Limb (tissue), 2 donors: ENCODE results near the gene INSYN1.
"Not testable (repeated sequence)": the region's sequence is repeated elsewhere in the genome, so short reads cannot be mapped to it uniquely, and the experiment has no call there.

ENCODE experiments used
- DNase-seq, 2 donors: peaks; one replicate each; pipeline ENCODE4 v3.0.0-alpha.2; 2016; ENCODE audit errors: extremely low spot score in 2 of 2

INSYN1 gene

DNA sequence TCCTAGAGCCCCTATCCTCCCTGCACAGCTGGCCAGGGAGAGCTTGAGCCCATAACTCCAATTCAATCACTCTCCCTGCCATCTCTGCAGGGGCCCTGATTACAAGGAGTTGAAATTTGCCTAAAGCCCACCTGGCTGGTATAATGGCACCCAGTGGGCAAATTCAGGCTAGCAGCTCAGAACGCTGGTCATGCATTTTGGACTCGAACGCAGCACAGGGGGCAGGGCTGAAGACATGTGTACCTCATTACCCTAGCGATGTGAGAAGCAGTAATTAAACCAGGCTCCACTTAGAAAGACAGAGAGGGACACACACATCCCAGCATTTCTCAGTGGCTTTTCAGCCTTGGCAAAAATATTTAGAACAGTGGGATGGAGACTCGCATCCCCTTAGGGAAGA, 3.2 kb downstream of the INSYN1 start:
- no peak for DNase-seq

DNA sequence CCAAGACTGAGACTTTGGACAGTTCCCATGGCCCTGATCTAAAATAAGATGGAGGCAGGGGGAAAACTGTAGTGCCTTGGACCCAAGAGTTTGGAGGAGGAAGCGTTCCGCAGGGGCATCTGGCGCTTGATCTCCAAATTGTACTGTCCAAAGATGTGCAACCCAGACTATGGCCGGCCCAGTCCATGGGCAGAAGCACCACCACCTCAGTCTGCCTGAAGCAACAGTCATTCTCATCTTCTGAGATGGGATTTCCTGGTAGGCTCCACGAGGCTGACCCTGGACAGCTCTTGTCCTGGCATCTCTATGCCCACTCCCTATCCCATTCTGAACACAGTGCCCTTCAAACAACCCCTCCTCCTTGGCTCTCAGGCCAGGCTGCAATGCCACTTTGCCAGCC, 3.6 kb downstream of the INSYN1 start:
- DNase-seq = no peak

DNA sequence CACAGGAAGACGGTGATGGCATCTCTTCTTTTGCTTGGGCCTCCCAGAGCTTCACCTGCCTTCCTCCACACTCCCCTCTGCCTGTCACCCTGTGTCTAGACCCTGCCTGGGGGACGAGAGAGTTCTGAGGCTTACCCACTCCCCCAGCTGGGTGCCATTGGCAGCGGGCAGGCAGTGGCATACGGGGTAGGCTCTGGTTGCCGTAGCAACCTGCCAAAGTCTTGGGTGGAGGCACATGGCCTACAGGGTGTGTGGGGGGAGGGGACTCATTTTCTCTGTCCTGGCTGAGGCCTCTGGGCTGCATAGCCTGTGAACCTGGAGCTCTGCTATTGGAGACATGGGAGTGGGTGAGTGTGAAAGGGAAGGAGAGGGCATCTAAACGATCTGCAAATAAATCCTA, 4.4 kb downstream of the INSYN1 start:
- no peak for DNase-seq

DNA sequence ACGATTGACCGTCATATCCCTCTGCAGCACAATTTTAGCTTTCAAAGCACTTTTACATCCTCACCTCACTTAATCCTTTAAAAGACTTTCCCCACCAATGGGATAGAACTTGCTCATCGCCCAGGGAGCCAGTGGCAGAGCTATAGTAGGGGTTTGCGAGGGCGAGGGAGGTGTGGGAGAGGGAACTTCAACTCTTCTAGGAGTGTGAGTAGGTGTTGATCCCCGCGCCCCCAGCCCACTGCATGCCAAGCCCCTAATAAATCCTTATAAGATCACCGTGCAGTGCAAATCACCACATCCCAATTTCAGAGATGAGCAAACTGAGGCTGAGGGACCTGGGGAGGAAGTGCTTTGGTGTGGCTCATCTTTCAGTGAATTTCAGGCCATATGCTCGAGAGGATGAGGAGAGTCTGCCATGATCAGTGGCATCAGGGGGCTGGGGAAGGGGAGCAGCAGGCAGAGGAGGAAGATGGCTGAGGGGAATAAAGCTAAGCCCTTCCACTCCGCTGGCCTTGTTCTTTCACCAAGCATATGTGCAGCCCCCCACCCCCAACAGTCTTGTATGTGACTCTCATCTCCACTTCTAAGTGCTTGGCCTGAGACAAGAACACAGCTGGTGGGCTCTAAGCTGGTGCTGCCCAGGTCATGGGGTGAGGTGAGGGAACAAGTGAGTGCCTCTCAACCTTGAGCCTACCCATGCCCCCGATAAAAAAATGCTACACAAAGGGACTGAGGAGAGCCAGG, 5.1 kb downstream of the INSYN1 start:
- DNase-seq = no peak

DNA sequence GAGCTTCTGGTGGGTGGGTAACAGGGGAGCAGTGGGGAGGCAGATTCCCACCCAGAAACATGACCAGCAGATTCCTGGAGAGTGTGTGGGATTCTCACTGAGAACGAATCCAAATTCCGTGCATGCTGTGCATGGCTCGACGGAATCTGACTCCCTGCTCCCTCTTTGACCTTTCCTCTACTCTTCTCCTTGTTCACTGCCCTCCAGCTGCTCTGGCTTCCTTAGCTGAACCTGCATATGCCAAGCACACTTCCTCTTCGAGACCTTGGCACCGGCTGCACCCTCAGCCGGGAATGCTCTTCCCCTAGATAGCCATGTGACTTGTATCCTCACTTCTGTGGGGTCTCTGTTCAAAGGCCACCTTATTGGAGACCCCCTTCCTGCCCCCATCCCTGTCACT, 6.3 kb downstream of the INSYN1 start:
- DNase-seq = no peak

DNA sequence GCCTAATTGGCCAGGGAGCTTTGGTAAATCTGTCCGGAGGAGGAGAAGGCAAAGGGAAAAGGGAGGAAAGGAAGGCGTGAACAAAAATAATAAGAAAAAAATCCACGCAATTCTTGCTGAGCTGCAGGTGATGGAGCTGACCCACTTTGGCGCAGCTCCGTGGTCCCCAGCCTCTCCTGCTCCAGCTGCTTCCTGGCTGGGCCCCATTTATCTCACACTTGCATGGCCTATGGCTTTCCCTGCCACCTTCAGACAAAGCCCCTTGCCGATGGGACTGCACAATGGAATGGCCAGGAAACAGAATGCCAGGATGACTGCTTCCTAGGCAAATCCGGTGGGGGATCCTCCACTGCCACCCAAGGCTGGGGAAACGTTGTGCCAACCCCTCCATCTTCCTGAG, 6.9 kb downstream of the INSYN1 start:
- DNase-seq = no peak

DNA sequence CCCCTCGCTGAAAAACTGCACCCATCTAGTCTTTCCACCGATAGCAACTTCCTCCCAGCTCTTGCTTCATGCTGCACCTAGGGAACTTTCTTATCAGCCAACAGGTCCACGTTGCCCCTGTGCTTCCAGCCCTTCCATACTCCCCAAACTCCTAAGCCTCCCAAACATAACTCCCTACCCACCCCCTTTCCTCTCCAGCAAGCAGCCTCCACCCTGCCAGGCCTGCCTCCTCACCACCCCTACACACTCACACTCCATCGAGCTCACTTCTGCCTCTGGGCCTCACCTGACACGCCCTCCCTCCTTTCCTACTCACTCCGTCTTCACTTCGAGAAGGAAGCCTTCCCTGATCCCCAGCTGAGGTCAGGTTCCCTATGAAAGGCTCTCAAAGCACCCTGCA, 8.1 kb downstream of the INSYN1 start:
- no peak for DNase-seq

DNA sequence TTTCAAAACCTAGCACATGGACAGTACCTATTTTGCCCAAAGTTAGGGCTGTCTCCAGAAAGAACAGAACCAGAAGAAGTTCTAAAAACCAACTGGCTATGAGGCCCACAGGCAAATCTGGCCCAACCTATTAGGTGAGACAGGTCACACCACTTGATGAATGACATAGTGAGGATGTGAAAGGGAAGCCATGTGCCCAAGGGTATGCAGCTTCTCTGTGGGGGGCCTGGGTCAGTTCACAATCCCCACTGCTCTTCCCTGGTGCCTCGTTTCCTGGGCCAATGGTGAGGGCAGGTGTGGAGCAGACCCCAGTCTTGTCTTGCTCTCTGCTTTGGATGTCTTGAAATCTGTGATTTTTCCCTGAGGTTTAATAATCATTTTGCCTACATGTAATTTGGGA, 8.9 kb downstream of the INSYN1 start:
- DNase-seq = no peak

DNA sequence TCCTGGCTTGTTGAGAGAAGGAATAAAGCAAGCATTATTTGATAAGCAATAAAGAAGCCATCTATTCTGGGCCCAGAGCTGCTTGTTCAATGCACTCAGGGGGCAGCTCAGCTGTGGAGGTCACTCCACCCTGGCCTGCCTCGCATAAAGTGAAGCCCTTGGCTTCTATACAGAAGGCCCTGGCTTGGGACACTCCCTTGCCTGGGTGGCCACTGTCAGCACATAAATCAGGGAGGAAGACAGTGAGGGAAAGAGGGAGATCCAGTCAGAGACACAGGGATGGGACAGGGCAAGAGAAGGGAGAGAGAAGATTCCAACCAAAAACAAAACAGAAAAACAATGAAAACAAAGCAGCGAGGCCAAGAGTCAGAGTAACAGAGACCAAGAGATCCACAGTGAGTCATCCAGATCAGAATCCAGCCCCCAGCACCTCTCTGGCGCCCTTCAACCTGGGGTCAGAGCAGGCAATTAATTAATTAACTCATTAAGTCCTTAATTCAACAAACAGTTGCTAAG, 11.8 kb downstream of the INSYN1 start:
- DNase-seq = no peak

DNA sequence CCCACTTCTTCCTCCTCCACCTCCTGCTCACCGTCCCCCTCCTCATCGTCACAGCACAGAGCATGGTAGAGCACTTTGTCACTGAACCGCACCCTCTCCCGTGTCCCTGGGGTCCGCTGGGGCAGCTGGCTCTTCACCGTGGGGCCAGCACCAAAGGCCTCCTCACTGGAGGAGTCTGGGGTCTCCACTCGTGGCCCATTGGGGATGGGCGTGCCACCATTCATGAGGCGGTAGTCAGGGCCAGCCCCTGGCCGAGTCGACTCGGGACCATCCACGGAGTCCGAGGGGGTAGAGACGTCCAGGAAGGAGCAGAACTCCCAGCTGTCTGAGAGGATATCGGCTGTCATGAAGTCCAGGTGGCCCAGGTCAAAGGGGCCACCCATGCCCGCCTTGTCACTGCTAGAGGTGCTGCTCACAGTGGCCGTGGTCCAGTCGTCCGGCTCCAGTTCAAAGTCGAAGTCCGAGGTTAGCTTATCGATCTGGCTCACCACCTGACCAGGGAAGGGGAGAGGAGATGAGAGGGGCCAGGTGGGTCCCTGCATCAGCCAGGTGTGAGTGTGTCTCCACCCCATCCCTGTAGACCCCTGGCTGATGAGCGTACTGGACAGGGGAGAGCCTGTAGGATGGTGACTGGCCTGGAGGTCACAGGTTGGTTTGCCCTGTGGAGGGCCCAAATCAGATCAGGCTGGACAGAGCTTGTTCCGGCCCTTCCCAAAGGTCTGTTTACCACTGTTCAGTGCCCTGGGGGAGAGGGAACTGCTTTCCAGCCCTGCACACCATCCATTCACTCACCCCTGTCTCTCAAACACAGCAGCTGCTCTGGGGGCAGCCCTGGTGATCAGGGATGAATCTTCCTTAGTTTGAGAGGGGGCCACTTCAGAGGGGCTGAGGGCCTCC, 12.8 kb downstream of the INSYN1 start:
- no peak for DNase-seq

DNA sequence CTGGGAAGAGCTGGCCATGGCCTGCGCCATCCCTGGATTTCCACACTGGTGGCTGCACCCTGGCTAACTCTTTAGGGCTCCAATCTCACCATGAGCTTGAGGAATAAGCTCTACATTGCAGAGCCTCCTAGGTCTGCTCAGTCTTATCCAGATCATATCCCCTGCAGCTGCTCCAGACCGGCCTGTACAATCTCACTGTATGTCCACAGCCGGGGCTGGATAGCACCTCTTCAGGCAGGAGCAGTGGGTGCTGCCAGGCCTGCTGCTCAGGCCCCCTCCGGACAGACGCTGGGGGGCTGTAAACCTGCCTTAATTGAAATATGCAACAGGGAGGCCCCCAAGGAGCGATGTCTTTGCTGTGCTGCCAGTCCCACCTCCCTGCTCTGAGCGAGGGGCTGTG, 15.6 kb downstream of the INSYN1 start:
- no peak for DNase-seq

DNA sequence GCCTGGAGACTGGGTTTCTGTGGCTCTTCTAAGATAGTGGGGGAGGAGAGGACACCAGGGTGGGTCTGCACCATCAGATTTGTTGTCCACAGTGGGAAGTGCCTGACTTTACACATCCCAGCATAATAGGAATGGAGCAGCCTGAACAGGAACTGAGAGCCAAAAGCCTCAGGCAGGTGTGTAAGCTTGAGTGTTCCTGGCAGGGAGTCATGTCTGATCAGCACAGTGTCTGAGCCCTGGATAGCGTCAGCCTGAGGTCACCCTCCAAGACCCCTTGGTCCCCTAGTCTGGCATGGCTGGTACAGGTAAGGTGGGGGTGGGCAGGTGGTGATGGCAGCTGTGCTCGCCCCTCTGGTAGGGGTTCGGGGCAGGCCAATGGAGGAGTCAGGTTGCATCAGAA, 20.2 kb downstream of the INSYN1 start:
- no peak for DNase-seq

DNA sequence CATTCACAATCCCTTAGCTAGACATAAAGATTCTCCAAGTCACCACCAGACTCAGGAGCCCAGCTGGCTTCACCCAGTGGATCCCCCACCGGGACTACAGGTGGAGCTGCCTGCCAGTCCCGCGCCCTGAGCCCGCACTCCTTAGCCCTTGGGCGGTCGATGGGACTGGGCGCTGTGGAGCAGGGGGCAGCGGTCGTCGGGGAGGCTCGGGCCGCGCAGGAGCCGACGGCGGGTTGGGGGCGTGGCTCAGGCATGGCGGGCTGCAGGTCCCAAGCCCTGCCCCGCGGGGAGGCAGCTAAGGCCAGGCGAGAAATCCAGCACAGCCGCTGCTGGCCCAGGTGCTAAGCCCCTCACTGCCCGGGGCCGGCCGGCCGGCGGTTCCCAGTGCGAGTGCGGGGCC, 21.1 kb downstream of the INSYN1 start:
- DNase-seq = not testable (repeated sequence)

DNA sequence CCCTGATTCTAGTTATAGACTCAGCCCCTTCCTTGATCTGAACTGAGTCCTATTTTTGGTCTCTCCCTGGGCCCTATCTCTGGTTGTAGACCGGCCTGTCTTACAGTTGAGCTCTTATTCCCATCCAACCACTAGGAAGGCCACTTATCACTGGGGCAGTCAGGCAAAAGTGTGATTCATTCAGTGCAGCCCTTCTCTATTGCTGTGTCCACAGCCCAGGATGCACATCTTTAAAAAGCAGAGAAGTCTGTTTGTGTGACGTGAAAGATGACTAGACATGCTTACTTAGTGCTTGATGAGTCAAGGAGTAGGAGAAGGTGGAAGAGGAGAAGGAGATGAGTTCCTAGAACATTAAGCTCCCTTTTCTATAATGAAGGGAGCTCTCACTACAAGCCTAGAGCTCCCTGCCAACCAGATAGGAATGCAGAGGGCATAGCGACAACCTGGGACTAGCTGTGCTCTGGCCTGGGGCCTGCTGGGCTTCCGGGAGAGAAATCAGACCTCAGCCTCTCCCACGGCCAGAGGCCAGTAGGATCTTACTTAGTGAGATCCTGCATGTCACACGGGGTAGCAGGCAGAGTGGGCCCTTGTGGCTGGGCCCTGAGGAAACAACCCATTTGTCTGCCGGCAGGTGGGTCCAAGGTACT, 25.7 kb downstream of the INSYN1 start:
- no peak for DNase-seq

DNA sequence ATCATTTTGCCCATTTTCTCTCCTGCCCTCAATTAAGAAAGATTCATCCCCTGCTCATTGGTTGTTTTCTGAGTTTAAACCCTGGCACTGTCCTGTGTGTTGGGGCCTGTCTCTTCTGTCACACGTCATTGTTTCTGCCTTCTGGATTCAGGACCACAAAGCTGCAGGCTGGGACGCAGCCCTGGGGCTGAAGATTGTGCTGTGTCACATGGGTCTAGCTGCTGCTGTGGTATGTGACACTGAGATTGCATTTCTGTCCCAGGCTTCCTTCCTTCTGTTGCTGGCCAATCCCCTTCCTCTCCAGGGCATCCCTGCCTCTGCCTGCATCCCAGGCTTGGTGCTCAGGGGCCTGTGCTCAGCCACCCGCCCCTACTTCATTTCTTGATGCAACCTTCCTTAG, 28.9 kb downstream of the INSYN1 start:
- no peak for DNase-seq

DNA sequence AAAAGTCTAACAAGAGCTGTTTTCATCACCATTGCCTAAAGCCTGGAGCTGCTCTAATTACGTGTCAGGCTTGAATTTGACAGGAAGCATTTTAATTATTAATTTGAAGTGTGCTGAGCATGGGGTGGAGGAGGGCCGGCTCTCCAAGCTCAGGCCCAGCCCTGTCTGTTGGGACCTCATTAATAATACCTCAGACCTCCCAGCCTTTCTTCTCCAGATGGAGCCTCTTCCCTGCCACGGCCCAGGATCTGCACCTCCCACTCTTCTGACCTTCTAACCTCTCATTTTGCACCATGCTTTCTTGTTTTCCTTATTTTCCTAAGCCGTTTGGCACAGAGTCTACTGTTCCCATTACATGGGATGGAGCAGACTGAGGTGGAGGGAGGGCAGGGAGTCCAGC, 30.0 kb downstream of the INSYN1 start:
- DNase-seq = no peak

DNA sequence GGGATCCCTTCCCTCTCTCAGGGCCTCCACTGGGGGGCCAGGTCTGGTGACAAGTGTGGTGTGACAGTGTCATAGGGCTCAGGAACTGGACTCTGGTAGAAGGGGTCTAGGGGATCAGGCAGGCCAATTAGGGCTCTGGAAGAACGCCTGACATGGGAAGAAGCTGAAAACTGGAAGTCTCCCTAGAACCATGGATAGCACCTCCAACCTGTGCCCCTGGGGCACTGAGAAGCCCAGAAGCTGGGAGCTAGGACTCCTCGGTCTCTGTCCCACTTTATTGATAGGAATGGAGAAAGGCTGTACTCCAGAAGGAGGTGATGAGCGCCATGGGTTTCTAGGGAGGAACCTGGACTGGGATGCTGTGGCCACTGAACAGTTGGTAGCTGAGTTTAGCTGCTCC, 30.7 kb downstream of the INSYN1 start:
- no peak for DNase-seq

DNA sequence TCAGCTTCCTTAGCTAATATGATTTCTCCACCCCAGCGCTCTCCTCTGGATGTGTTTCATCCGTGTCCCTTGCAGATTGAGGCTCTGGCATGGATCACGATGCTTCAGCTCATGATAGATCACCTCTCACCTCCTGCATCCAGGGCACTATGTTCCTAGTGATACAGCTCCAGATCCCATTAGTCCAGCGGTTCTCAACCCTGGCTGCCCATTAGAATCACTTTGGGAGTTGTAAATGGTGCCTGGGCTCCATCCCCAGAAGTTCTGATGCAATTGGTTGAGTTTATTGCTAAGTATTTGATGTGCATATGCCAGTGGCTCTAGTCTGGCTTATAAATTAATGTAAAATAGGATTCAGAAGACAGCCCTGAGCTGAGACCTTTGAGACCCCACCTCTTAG, 34.5 kb downstream of the INSYN1 start:
- no peak for DNase-seq

DNA sequence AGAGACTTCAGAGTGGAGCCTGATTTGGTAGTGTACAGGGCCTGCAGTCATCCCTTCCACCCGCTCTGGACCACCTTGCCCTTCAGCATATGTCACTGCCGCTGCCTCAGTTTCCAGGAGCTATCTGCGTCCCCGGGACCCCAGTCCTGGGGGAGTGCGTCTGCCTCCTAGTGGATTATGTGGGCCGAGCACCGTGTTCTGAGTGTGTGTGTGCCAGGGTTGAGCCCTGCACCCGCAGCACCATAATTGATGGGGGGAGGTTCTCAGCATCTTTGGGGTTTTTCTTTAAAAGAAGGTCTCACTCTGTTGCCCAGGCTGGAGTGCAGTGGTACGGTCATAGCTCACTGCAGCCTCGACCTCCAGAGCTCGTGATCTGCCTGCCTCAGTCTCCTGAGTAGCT, 35.3 kb downstream of the INSYN1 start:
- no peak for DNase-seq

DNA sequence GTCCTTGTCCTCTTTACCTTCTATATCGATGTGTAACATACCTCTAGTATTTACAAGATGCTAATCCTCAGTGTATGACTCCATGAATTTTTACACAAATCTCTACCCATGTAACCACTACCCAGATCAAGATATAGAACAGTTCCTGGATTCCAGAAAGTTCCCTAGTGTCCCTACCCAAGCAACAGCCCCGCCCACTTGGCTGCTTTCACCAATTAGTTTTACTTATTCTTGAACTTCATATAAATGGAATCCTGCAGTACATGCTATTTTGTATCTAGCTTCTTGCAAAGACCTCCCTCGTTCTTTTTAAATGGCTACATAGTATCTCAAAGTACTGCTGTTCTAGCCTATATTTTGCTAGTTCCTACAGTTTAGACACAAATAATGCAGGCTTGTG, 35.9 kb downstream of the INSYN1 start:
- no peak for DNase-seq

DNA sequence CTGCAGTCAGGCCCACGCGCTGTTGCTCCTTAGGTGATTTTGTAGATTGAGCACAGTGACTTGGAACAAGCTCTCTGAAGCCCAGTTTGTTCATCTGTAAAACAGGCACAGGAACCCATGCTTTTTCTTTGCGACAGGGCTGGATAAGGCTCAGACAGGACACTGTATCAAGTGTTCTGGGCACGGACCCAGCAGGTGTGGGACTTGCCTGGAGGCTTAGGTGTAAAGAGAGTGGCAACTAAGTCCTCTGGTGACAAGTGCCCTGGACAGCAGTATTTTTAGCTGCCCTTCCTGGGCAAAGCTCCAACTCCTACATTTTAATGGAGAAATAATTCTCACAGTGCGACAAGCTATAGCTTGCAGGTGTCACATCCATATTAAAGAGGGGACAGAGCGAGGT, 36.7 kb downstream of the INSYN1 start:
- DNase-seq = no peak

DNA sequence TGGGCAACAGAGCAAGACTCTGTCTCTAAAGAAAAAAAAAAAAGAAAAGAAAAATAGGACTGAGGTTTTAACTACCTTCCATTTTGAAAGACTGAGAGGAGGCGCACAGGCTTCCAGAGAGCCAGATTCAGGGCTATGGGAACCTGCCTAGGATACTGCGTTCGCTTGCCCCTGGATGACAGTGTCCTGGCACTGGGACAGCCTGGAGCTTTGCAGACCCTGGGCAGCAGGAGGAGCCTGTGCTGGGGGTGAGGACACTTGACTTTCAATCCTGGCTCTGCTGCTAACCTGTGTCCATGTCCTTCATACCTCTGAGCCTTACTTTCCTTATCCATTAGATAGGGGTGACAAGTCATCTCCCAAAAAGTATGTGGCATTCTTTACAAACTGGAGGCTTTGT, 37.7 kb downstream of the INSYN1 start:
- no peak for DNase-seq
